K562 (cell line): ENCODE measurements around the gene ZFP36. TPM values are rescaled to one million over a fixed set of nuclear protein-coding genes. Genes with fewer than 3 reads are reported as not detected.

Source experiments
- C11orf30 ChIP-seq: fragments of 450-650 bp; IDR thresholded peaks from 2 replicates; pipeline ENCODE4 v1.6.1; 2016; ENCODE audit warnings: low read depth, mild to moderate bottlenecking
- CHD1 ChIP-seq: fragments of 200-600 bp; sonication (generic); IDR thresholded peaks from one replicate; pipeline ENCODE4 v1.6.1; 2012; ENCODE audit warnings: mild to moderate bottlenecking, moderate library complexity, low read length, inconsistent platforms
- GMEB1 ChIP-seq: fragments of 250-450 bp; sonication (Bioruptor Pico); IDR thresholded peaks from 2 replicates; pipeline ENCODE4 v1.4.0; 2020; ENCODE audit warnings: mild to moderate bottlenecking
- IRF2 ChIP-seq: sonication (generic); formaldehyde crosslinking; IDR thresholded peaks from 2 replicates; pipeline ENCODE4 v1.8.1; 2022; ENCODE audit warnings: mild to moderate bottlenecking, missing genetic modification reagents
- MAFK ChIP-seq: IDR thresholded peaks from 2 replicates; pipeline ENCODE4 v1.6.1; 2011; ENCODE audit warnings: low read length, improper control_type of control experiment
- MIER1 ChIP-seq: fragments of 450-650 bp; IDR thresholded peaks from 2 replicates; pipeline ENCODE4 v1.6.1; 2016; ENCODE audit warnings: antibody characterized with exemption, mild to moderate bottlenecking, low read depth
- MTA1 ChIP-seq: fragments of 450-650 bp; IDR thresholded peaks from 2 replicates; pipeline ENCODE4 v1.6.1; 2017; ENCODE audit warnings: borderline replicate concordance
- NFE2L1 ChIP-seq: fragments of 450-650 bp; IDR thresholded peaks from 2 replicates; pipeline ENCODE4 v1.6.1; 2016; ENCODE audit warnings: missing genetic modification characterization, low read depth, mild to moderate bottlenecking, missing compliant biosample characterization, moderate library complexity, borderline replicate concordance
- OTX1 ChIP-seq: fragments of 450-650 bp; formaldehyde crosslinking; IDR thresholded peaks from 2 replicates; pipeline ENCODE4 v1.4.0; 2022; ENCODE audit warnings: mild to moderate bottlenecking
- PHF8 ChIP-seq: fragments of 200-600 bp; sonication (generic); IDR thresholded peaks from 2 replicates; pipeline ENCODE4 v1.6.1; 2012; ENCODE audit warnings: mixed run types, mild to moderate bottlenecking, inconsistent platforms, low read length, moderate library complexity, borderline replicate concordance
- PML ChIP-seq: IDR thresholded peaks from 2 replicates; pipeline ENCODE4 v1.6.1; 2012; ENCODE audit warnings: low read length, inconsistent platforms
- POLR2AphosphoS5 ChIP-seq: IDR thresholded peaks from 2 replicates; pipeline ENCODE4 v1.6.1; 2011; ENCODE audit warnings: mild to moderate bottlenecking, low read depth, low read length, moderate library complexity; ENCODE audit not compliant: control insufficient read depth, insufficient read depth
- RBM17 ChIP-seq: fragments of 200-400 bp; formaldehyde crosslinking; IDR thresholded peaks from 2 replicates; pipeline ENCODE4 v1.6.1; 2017; ENCODE audit warnings: low read depth, mild to moderate bottlenecking, low read length, borderline replicate concordance
- RFX1 ChIP-seq: fragments of 450-650 bp; IDR thresholded peaks from 2 replicates; pipeline ENCODE4 v1.6.1; 2016; ENCODE audit warnings: mild to moderate bottlenecking, moderate library complexity
- SRSF7 ChIP-seq: fragments of 200-400 bp; formaldehyde crosslinking; optimal IDR thresholded peaks from 2 replicates; pipeline ENCODE3; 2017; ENCODE audit warnings: mild to moderate bottlenecking, low read depth, low read length
- TAF1 ChIP-seq: IDR thresholded peaks from 2 replicates; pipeline ENCODE4 v1.6.1; 2011; ENCODE audit warnings: mild to moderate bottlenecking, low read length, moderate library complexity; ENCODE audit not compliant: insufficient read depth, control insufficient read depth, severe bottlenecking; ENCODE audit errors: extremely low read depth
- XRCC3 ChIP-seq: fragments of 450-650 bp; IDR thresholded peaks from 2 replicates; pipeline ENCODE4 v1.6.1; 2017; ENCODE audit warnings: mild to moderate bottlenecking, moderate library complexity
- ZFP1 ChIP-seq: fragments of 450-650 bp; formaldehyde crosslinking; IDR thresholded peaks from 2 replicates; pipeline ENCODE4 v1.4.0; 2020; ENCODE audit warnings: mild to moderate bottlenecking, mixed read lengths
- ZNF184 ChIP-seq: sonication (generic); formaldehyde crosslinking; IDR thresholded peaks from 2 replicates; pipeline ENCODE4 v1.5.0; 2020; ENCODE audit warnings: missing genetic modification reagents
- ZNF77 ChIP-seq: fragments of 250-450 bp; sonication (Bioruptor Pico); IDR thresholded peaks from 2 replicates; pipeline ENCODE4 v1.5.0; 2020
- ZNF785 ChIP-seq: fragments of 250-450 bp; sonication (Bioruptor Pico); IDR thresholded peaks from 2 replicates; pipeline ENCODE4 v1.4.0; 2020; ENCODE audit warnings: mild to moderate bottlenecking
- ZNF79 ChIP-seq: fragments of 250-450 bp; sonication (Bioruptor Pico); IDR thresholded peaks from 2 replicates; pipeline ENCODE4 v1.4.0; 2020; ENCODE audit warnings: low read depth, mild to moderate bottlenecking, moderate library complexity
- polyA plus RNA-seq, 8 experiments: library from polyadenylated mRNA; depleted of rRNA in 4 of 8; stranded (reverse) in 5 of 8; unstranded in 3 of 8; fragments of >200 nt; fragmentation: Nextera tagmentation in 2 of 8; fragmentation: Illumina TruSeq in 1 of 8; extraction: Ambion mirVana in 2 of 8; extraction: Trizol in 1 of 8; gene quantifications; 2 replicates each; pipeline versions ENCODE4 v1.2.1 to v1.2.3, GENCODE V29; 2011 to 2014; ENCODE audit warnings: inconsistent platforms in 1 of 8, missing spikeins in 1 of 8
- total RNA-seq, 7 experiments: library from RNA; depleted of rRNA in 6 of 7; stranded (reverse); fragments of >200 nt in 6 of 7; fragmentation: Illumina TruSeq in 2 of 7; extraction: Trizol in 2 of 7; gene quantifications; 2 replicates each; pipeline versions ENCODE4 v1.2.1 to v1.2.3, GENCODE V29; 2011 to 2021; ENCODE audit warnings: low replicate concordance in 1 of 7
- TF ChIP-seq, protein P1 (sequence below): fragments of 450-650 bp; formaldehyde crosslinking; IDR thresholded peaks from 2 replicates; pipeline ENCODE4 v1.4.0; 2020; ENCODE audit warnings: mild to moderate bottlenecking
- TF ChIP-seq, protein P2 (sequence below): sonication (generic); IDR thresholded peaks from 2 replicates; pipeline ENCODE4 v1.6.1; 2016
- TF ChIP-seq, protein P3 (sequence below): fragments of 250-450 bp; sonication (Bioruptor Pico); IDR thresholded peaks from 2 replicates; pipeline ENCODE4 v1.4.0; 2020

The ZFP36 gene
- total and polyA plus RNA-seq, 9 of the 15 experiments (the other 6 are each of a cell fraction or from before 2014, with no cell fraction given) = 1.0 to 20.1 (median 3.5) TPM

DNA sequence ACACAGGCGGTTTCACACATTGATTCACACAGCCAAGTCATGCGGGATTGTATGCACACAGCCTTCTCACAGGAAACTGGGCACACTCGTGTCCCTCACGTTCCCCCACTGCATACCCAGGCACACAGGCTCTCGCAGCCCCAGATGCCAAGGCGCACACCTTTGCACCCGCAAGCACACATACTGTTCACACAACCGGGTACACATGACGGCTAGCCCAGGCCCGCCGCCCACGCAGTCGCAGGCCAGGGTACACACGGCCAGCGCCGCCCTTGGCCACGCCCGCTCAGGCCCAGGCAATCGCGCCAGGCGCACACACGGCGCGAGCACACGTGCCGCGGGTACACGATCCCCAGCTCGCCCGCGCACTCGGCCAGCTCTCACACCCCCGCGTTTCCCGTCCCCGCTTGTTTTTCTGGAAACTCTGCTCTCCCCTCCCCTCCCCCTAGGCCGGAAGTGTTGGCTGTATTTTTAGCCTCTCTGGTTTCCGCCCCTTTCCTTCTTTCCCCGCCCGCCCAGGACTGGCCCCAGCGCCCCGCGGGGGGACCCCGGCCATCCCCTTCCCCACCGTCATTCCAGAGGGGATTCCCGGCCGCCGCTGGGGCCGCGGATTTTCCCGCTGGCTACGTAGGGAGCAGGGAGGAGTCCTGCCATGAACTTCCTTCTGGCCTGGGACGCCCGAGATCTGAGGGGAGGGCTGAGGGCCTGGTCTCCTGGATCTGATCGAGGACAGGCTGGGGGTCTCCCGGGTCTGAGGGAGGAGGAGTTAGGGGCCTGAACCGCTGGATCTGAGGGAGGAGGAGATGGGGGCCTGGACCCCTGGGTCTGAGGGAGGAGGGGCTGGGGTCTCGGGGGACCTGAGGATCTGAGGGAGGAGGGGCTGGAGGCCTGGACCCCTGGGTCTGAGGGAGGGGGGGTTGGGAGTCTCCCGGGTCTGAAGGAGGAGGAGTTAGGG is 4.0 kb upstream of the ZFP36 start (continued):
- TF ChIP-seq C11orf30 (no peak), RFX1 (no peak), MTA1 (peak; percentile 78; the same call in 1 of the 2 replicates), OTX1 (CRISPR knock-in tag) (no peak; the same call in 1 of the 2 replicates), NFE2L1 (no peak), RBM17 (no peak), ZNF785 (no peak), POLR2AphosphoS5 (peak; percentile 10; the same call in 1 of the 2 replicates), PML (peak; percentile 49; the same call in 1 of the 2 replicates), SRSF7 (no peak), ZFP1 (CRISPR knock-in tag) (no peak), ZNF77 (CRISPR knock-in tag) (no peak), XRCC3 (no peak), IRF2 (CRISPR knock-in tag) (no peak), CHD1 (peak; percentile 24), MAFK (no peak), ZNF184 (CRISPR knock-in tag) (no peak), MIER1 (no peak), PHF8 (peak; percentile 44; the same call in 1 of the 2 replicates), ZNF79 (no peak), TAF1 (no peak), GMEB1 (CRISPR knock-in tag) (peak; percentile 49; the same call in 1 of the 2 replicates)
- TF ChIP-seq, protein P1, sequence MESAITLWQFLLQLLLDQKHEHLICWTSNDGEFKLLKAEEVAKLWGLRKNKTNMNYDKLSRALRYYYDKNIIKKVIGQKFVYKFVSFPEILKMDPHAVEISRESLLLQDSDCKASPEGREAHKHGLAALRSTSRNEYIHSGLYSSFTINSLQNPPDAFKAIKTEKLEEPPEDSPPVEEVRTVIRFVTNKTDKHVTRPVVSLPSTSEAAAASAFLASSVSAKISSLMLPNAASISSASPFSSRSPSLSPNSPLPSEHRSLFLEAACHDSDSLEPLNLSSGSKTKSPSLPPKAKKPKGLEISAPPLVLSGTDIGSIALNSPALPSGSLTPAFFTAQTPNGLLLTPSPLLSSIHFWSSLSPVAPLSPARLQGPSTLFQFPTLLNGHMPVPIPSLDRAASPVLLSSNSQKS (CRISPR knock-in tag) = no peak
- TF ChIP-seq, protein P2, sequence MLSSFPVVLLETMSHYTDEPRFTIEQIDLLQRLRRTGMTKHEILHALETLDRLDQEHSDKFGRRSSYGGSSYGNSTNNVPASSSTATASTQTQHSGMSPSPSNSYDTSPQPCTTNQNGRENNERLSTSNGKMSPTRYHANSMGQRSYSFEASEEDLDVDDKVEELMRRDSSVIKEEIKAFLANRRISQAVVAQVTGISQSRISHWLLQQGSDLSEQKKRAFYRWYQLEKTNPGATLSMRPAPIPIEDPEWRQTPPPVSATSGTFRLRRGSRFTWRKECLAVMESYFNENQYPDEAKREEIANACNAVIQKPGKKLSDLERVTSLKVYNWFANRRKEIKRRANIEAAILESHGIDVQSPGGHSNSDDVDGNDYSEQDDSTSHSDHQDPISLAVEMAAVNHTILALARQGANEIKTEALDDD = no peak
- TF ChIP-seq, protein P3, sequence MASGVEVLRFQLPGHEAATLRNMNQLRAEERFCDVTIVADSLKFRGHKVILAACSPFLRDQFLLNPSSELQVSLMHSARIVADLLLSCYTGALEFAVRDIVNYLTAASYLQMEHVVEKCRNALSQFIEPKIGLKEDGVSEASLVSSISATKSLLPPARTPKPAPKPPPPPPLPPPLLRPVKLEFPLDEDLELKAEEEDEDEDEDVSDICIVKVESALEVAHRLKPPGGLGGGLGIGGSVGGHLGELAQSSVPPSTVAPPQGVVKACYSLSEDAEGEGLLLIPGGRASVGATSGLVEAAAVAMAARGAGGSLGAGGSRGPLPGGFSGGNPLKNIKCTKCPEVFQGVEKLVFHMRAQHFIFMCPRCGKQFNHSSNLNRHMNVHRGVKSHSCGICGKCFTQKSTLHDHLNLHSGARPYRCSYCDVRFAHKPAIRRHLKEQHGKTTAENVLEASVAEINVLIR = no peak
